ENCODE data around the gene PSPN. TPM values are rescaled to one million over a fixed set of nuclear protein-coding genes. Genes with fewer than 3 reads are reported as not detected.

The PSPN gene, protein sequence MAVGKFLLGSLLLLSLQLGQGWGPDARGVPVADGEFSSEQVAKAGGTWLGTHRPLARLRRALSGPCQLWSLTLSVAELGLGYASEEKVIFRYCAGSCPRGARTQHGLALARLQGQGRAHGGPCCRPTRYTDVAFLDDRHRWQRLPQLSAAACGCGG
- total RNA-seq (2021; fragmentation: NEBNext Ultra II Directional; extraction: Animal tissue kit (Norgen Biotek cat#: 25700)) = 1 to 10 TPM; 1.1 to 2.0 (median 1.5) TPM
- long read RNA-seq, partial matches to known transcripts = 0 of 1 reads
- long read RNA-seq, other reads (novel, unspliced or antisense) = 0 of 1 reads

DNA sequence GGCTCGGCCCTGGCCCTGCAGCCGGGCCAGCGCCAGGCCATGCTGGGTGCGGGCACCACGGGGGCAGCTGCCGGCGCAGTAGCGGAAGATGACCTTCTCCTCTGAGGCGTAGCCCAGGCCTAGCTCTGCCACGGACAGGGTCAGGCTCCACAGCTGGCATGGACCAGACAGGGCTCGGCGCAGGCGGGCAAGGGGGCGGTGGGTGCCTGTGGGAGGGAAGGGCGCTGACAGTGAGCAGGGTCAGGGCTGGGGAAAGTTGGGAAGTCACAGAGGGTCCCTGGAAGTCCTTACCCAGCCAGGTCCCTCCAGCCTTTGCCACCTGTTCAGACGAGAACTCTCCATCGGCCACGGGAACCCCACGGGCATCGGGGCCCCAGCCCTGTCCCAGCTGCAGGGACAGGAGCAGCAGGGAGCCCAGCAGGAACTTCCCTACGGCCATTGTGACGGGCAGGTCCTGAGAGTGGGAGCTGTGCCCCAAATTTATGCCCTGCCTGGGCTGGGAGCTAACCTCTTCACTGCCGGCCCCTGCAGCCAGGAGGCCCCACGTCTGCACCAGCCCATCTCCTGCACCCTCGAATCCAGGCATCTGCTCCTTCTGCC, at the start of gene PSPN:
Gene PSPN (minus strand): TSS at position 523 of the 600 bp plus-strand sequence. CDS start 84 bp downstream, at position 439.
- Mint-ChIP-seq H3K27ac (no peak within 1 kb of the TSS), H3K9me3 (no peaks in the 10 kb centered on the region), H3K4me3 (no peak within 1 kb of the TSS), H3K27me3 (ENCODE audit: insufficient read depth) (no peaks in the 10 kb centered on the region; the same call in 1 of the 2 replicates), H3K4me1 (ENCODE audit: low read depth) (peaks cover 19% of the 10 kb centered on the region), H3K36me3 (ENCODE audit: low read depth) (peaks cover 8% of the 10 kb centered on the region)
- DNase-seq = no peak
- TF ChIP-seq, protein P1, sequence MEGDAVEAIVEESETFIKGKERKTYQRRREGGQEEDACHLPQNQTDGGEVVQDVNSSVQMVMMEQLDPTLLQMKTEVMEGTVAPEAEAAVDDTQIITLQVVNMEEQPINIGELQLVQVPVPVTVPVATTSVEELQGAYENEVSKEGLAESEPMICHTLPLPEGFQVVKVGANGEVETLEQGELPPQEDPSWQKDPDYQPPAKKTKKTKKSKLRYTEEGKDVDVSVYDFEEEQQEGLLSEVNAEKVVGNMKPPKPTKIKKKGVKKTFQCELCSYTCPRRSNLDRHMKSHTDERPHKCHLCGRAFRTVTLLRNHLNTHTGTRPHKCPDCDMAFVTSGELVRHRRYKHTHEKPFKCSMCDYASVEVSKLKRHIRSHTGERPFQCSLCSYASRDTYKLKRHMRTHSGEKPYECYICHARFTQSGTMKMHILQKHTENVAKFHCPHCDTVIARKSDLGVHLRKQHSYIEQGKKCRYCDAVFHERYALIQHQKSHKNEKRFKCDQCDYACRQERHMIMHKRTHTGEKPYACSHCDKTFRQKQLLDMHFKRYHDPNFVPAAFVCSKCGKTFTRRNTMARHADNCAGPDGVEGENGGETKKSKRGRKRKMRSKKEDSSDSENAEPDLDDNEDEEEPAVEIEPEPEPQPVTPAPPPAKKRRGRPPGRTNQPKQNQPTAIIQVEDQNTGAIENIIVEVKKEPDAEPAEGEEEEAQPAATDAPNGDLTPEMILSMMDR (IDR thresholded peaks at IDR 0.05) = 0 out of 2 replicates have a peak, but pooled peaks have one; percentile 8

DNA sequence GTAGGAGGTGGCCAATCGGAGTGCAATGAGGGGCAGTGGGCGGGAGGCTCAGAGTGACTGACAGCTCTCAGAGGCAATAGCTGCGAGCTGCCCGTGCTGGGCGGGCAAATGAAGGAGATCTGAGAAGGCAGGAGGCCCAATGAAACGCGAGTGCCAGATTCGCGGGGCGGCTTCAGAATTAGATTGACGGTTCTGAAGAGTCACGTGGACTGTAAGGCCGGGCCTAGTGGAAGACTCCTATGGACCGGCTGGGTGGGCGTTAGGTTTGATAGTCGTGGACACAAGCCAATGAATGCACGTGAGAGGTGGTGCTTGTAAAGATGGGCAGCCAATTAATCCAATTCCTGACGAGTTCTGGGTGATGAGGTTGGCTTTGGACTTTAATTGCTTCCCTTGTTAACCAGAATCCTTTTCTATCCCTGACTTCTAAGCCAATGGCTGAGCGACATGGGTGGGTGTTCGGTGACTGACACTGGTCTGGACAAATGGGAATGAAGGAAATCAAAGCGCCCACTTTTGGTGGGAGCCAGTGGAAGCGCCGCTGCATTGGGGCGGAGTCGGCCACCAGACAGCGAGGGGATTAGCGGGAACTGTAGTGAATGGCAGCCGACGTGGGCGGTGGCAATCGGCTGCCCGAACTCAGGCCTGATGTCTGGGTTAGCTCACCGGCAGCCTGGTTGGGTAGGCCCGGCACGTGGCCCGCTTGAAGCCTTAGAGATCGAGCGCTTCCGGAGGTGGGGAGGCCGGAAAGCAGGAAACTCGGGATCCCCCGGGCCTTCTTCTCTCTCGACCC, 49.4 kb upstream of the PSPN start:
- TF ChIP-seq, protein P1 (IDR thresholded peaks at IDR 0.05) = no peak
- Mint-ChIP-seq H3K27me3 (ENCODE audit: insufficient read depth) (peaks cover 5% of the 10 kb centered on the region; the same call in 1 of the 2 replicates), H3K27ac (peak overlapping the region; percentile 88), H3K36me3 (ENCODE audit: low read depth) (peaks cover 20% of the 10 kb centered on the region), H3K4me3 (peak overlapping the region; percentile 69), H3K4me1 (ENCODE audit: low read depth) (peaks cover 26% of the 10 kb centered on the region), H3K9me3 (no peaks in the 10 kb centered on the region)
- peak; percentile 100 for DNase-seq

DNA sequence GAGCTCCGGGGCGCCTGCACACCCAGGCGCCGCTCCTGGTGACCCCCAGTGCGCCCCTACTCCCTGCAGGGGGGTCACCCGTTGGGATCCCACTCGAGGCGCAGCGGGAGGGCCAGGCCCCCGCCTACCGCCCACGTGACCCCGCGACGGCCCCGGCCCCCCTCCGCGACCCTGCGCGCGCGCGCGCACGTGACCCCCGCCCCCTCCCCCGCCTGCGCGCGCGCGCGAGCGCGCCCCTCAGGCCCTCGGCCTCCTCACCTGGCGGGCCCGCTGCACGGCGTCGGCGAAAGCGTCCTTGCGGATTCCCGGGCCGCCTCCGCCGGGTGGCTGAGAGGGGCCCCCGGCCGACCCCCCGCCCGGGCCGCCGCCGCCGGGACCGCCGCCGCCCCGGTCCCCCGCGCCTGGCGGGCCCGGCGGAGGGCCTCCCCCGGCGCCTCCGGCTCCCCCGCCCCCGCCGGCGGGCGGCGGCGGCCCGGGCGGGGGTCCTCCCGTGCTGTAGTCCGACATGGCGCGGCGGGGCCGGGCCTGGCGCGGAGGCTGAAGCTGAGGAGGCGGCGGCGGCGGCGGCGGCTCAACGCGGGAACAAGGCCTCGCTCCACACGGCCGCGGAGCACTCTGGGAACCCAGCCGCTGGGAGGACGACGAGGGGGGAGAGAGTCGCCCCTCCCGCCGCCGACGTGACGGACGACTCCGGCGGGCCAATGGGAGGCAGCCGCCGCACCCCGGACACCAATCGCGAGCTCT, 48.6 kb upstream of the PSPN start, which contains the start of gene KHSRP:
Gene KHSRP (minus strand): TSS at position 617 of the 744 bp plus-strand sequence. CDS start 110 bp downstream, at position 507.
- Mint-ChIP-seq H3K4me3 (peak within 1 kb of the TSS; percentile 96), H3K36me3 (ENCODE audit: low read depth) (peaks cover 23% of the 10 kb centered on the region), H3K27me3 (ENCODE audit: insufficient read depth) (peaks cover 5% of the 10 kb centered on the region; the same call in 1 of the 2 replicates), H3K4me1 (ENCODE audit: low read depth) (peaks cover 26% of the 10 kb centered on the region), H3K9me3 (no peaks in the 10 kb centered on the region), H3K27ac (peak within 1 kb of the TSS; percentile 88)
- TF ChIP-seq, protein P1 (IDR thresholded peaks at IDR 0.05) = no peak
- DNase-seq = no peak

DNA sequence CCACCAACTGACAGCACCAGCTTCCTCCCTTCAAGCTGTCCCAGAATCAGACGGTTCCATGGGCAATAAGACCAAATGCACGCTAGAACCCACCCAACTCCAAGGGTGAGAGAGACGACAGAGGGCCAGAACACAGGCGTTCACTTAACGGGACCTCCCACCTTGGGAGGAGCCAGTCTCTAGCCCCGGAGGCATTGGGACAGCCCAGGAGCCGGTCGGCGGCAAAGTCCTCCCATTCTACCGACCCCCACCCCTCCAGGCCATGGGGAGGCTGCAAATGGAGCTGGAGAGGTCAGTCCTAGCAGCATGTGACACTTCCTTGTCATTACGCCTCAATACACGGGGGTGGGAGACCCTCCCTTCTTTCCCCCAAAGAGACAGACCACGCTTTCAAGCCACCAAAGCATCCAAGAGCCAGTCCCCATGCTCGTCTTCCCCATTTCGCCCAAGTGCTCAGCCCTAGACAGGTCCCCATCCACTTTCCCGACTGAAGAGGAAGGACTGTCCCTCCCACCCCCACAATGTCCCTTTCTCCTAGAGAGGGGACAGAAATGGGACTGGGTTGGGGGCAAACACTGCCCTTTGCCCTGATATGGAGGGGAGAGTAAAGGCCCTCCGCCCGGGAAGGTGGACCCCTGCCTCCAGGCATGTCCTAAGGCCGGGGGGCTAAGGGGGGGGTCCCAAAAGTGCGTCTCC, 47.9 kb upstream of the PSPN start:
- peak; percentile 44 for DNase-seq
- peaks cover 23% of the 10 kb centered on the region for H3K36me3 Mint-ChIP-seq (ENCODE audit: low read depth)
- H3K27me3 Mint-ChIP-seq (ENCODE audit: insufficient read depth) = peaks cover 5% of the 10 kb centered on the region; the same call in 1 of the 2 replicates
- peaks cover 26% of the 10 kb centered on the region for H3K4me1 Mint-ChIP-seq (ENCODE audit: low read depth)
- TF ChIP-seq, protein P1 (IDR thresholded peaks at IDR 0.05) = no peak
- H3K4me3 Mint-ChIP-seq = peak overlapping the region; percentile 96
- H3K9me3 Mint-ChIP-seq = no peaks in the 10 kb centered on the region
- peak overlapping the region; percentile 71 for H3K27ac Mint-ChIP-seq
